HEK293 (cell line): Measurements from ENCODE around the gene NDOR1.
A peak's percentile ranks its signal among the peaks of the same experiment; 100 is the strongest.

Experiments used
- BCL11B ChIP-seq: fragments of 450-650 bp; formaldehyde crosslinking; IDR thresholded peaks from 2 replicates; pipeline ENCODE4 v1.5.1; 2016; ENCODE audit warnings: low read depth, missing biosample characterization, missing genetic modification characterization
- GLI4 ChIP-seq: fragments of 450-650 bp; formaldehyde crosslinking; IDR thresholded peaks from 2 replicates; pipeline ENCODE4 v1.5.1; 2016; ENCODE audit warnings: missing biosample characterization, missing genetic modification characterization
- GLIS2 ChIP-seq: fragments of 450-650 bp; formaldehyde crosslinking; IDR thresholded peaks from 2 replicates; pipeline ENCODE4 v1.5.1; 2016; ENCODE audit warnings: missing biosample characterization, missing genetic modification characterization
- HOXD13 ChIP-seq: sonication (generic); formaldehyde crosslinking; IDR thresholded peaks from 2 replicates; pipeline ENCODE4 v1.8.0; 2022; ENCODE audit warnings: missing genetic modification reagents, borderline replicate concordance
- KLF1 ChIP-seq: fragments of 450-650 bp; formaldehyde crosslinking; IDR thresholded peaks from 2 replicates; pipeline ENCODE4 v1.5.1; 2016; ENCODE audit warnings: missing biosample characterization, missing genetic modification characterization
- KLF9 ChIP-seq: fragments of 450-650 bp; formaldehyde crosslinking; IDR thresholded peaks from 2 replicates; pipeline ENCODE4 v1.5.1; 2016; ENCODE audit warnings: missing biosample characterization, missing genetic modification characterization, low read depth
- OVOL3 ChIP-seq: fragments of 450-650 bp; formaldehyde crosslinking; IDR thresholded peaks from 2 replicates; pipeline ENCODE4 v1.5.1; 2016; ENCODE audit warnings: missing biosample characterization, missing genetic modification characterization
- PATZ1 ChIP-seq: fragments of 450-650 bp; formaldehyde crosslinking; IDR thresholded peaks from 2 replicates; pipeline ENCODE4 v1.5.1; 2016; ENCODE audit warnings: missing biosample characterization, missing genetic modification characterization
- PRDM4 ChIP-seq: fragments of 450-650 bp; formaldehyde crosslinking; IDR thresholded peaks from 2 replicates; pipeline ENCODE4 v1.5.1; 2017; ENCODE audit warnings: missing biosample characterization, missing genetic modification characterization
- SP7 ChIP-seq: fragments of 450-650 bp; formaldehyde crosslinking; IDR thresholded peaks from 2 replicates; pipeline ENCODE4 v1.5.1; 2016; ENCODE audit warnings: missing biosample characterization, missing genetic modification characterization
- ZBTB6 ChIP-seq: fragments of 450-650 bp; formaldehyde crosslinking; IDR thresholded peaks from 2 replicates; pipeline ENCODE4 v1.5.1; 2017; ENCODE audit warnings: missing biosample characterization, missing genetic modification characterization
- ZBTB8A ChIP-seq: fragments of 450-650 bp; formaldehyde crosslinking; IDR thresholded peaks from 2 replicates; pipeline ENCODE4 v1.5.1; 2016; ENCODE audit warnings: missing biosample characterization, missing genetic modification characterization
- ZEB2 ChIP-seq: fragments of 450-650 bp; formaldehyde crosslinking; IDR thresholded peaks from 2 replicates; pipeline ENCODE4 v1.5.1; 2016; ENCODE audit warnings: missing biosample characterization, missing genetic modification characterization
- ZIC2 ChIP-seq: fragments of 450-650 bp; formaldehyde crosslinking; IDR thresholded peaks from 2 replicates; pipeline ENCODE4 v1.5.1; 2016; ENCODE audit warnings: missing biosample characterization, missing genetic modification characterization
- ZNF121 ChIP-seq: fragments of 450-650 bp; formaldehyde crosslinking; IDR thresholded peaks from 2 replicates; pipeline ENCODE4 v1.5.1; 2016; ENCODE audit warnings: missing biosample characterization, missing genetic modification characterization
- ZNF169 ChIP-seq: fragments of 450-650 bp; formaldehyde crosslinking; IDR thresholded peaks from 2 replicates; pipeline ENCODE4 v1.5.1; 2016; ENCODE audit warnings: missing biosample characterization, missing genetic modification characterization
- ZNF19 ChIP-seq: fragments of 450-650 bp; formaldehyde crosslinking; IDR thresholded peaks from 2 replicates; pipeline ENCODE4; 2016; ENCODE audit warnings: missing biosample characterization, missing genetic modification characterization, low read depth
- ZNF394 ChIP-seq: fragments of 450-650 bp; formaldehyde crosslinking; IDR thresholded peaks from 2 replicates; pipeline ENCODE4 v1.5.1; 2016; ENCODE audit warnings: missing biosample characterization, missing genetic modification characterization, mild to moderate bottlenecking, moderate library complexity, borderline replicate concordance
- ZNF529 ChIP-seq: fragments of 450-650 bp; formaldehyde crosslinking; IDR thresholded peaks from 2 replicates; pipeline ENCODE4 v1.5.1; 2017; ENCODE audit warnings: missing genetic modification characterization, missing biosample characterization; ENCODE audit not compliant: insufficient replicate concordance
- ZNF548 ChIP-seq: fragments of 450-650 bp; formaldehyde crosslinking; IDR thresholded peaks from 2 replicates; pipeline ENCODE4 v1.5.1; 2016; ENCODE audit warnings: missing biosample characterization, missing genetic modification characterization
- ZSCAN18 ChIP-seq: fragments of 450-650 bp; formaldehyde crosslinking; IDR thresholded peaks from 2 replicates; pipeline ENCODE4 v1.5.1; 2016; ENCODE audit warnings: missing biosample characterization, missing genetic modification characterization
- ZSCAN4 ChIP-seq: fragments of 450-650 bp; formaldehyde crosslinking; IDR thresholded peaks from 2 replicates; pipeline ENCODE4 v1.5.1; 2017; ENCODE audit warnings: missing biosample characterization, missing genetic modification characterization
- TF ChIP-seq, protein P1 (sequence below): fragments of 450-650 bp; formaldehyde crosslinking; IDR thresholded peaks from 2 replicates; pipeline ENCODE4 v1.5.1; 2016; ENCODE audit warnings: missing biosample characterization, missing genetic modification characterization
- TF ChIP-seq, protein P2 (sequence below): sonication (generic); formaldehyde crosslinking; IDR thresholded peaks from 2 replicates; pipeline ENCODE4 v1.8.1; 2022; ENCODE audit warnings: mild to moderate bottlenecking, moderate library complexity, missing genetic modification reagents
- TF ChIP-seq, protein P3 (sequence below): fragments of 450-650 bp; formaldehyde crosslinking; IDR thresholded peaks from 2 replicates; pipeline ENCODE4 v1.5.1; 2017; ENCODE audit warnings: missing biosample characterization, missing genetic modification characterization

Gene NDOR1

DNA sequence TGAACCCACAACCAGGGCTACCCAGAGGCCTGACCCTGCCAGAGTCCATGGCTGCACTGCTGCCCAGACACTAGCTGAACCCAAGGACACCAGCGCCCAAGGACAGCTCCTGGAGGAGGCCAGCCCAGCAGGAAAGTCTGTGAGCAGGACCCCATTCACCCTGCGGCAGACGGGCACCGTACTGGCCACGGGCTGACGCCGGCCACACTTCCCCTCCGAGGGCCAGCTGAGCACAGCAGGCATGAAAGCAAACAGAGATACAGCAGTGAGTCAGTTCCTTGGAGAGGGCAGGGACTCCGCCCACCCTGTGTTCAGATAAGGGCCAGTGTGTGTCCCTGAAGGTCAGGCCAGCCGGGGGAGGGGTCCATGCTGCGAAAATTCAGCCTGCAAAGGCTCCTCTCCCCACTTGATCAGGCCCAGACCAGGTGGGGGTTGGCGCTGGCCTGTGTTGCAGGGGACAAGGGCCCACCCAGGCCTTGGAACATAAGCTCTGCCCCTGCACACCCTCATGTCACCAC is 13.3 kb downstream of the NDOR1 start (continued):
- TF ChIP-seq ZSCAN4 (tag by site-specific recombination), result no peak
- TF ChIP-seq GLIS2 (tag by site-specific recombination), result peak; percentile 56
- no peak for TF ChIP-seq ZNF121 (tag by site-specific recombination)
- TF ChIP-seq ZIC2 (tag by site-specific recombination), result peak; percentile 98
- no peak for TF ChIP-seq OVOL3 (tag by site-specific recombination)
- TF ChIP-seq ZBTB6, result no peak
- TF ChIP-seq ZNF19 (tag by site-specific recombination), result no peak
- no peak for TF ChIP-seq ZNF529
- TF ChIP-seq KLF1 (tag by site-specific recombination), result peak; percentile 93
- TF ChIP-seq, protein P1, sequence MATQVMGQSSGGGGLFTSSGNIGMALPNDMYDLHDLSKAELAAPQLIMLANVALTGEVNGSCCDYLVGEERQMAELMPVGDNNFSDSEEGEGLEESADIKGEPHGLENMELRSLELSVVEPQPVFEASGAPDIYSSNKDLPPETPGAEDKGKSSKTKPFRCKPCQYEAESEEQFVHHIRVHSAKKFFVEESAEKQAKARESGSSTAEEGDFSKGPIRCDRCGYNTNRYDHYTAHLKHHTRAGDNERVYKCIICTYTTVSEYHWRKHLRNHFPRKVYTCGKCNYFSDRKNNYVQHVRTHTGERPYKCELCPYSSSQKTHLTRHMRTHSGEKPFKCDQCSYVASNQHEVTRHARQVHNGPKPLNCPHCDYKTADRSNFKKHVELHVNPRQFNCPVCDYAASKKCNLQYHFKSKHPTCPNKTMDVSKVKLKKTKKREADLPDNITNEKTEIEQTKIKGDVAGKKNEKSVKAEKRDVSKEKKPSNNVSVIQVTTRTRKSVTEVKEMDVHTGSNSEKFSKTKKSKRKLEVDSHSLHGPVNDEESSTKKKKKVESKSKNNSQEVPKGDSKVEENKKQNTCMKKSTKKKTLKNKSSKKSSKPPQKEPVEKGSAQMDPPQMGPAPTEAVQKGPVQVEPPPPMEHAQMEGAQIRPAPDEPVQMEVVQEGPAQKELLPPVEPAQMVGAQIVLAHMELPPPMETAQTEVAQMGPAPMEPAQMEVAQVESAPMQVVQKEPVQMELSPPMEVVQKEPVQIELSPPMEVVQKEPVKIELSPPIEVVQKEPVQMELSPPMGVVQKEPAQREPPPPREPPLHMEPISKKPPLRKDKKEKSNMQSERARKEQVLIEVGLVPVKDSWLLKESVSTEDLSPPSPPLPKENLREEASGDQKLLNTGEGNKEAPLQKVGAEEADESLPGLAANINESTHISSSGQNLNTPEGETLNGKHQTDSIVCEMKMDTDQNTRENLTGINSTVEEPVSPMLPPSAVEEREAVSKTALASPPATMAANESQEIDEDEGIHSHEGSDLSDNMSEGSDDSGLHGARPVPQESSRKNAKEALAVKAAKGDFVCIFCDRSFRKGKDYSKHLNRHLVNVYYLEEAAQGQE (tag by site-specific recombination), result no peak
- TF ChIP-seq ZNF169 (tag by site-specific recombination), result no peak
- TF ChIP-seq ZNF394 (tag by site-specific recombination), result no peak
- TF ChIP-seq, protein P2, sequence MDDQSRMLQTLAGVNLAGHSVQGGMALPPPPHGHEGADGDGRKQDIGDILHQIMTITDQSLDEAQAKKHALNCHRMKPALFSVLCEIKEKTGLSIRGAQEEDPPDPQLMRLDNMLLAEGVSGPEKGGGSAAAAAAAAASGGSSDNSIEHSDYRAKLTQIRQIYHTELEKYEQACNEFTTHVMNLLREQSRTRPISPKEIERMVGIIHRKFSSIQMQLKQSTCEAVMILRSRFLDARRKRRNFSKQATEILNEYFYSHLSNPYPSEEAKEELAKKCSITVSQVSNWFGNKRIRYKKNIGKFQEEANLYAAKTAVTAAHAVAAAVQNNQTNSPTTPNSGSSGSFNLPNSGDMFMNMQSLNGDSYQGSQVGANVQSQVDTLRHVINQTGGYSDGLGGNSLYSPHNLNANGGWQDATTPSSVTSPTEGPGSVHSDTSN, result no peak
- peak; percentile 80; the same call in 1 of the 2 replicates for TF ChIP-seq GLI4 (tag by site-specific recombination)
- TF ChIP-seq KLF9 (tag by site-specific recombination), result peak; percentile 54
- peak; percentile 46; the same call in 1 of the 2 replicates for TF ChIP-seq ZEB2 (tag by site-specific recombination)
- TF ChIP-seq ZNF548 (tag by site-specific recombination), result no peak
- TF ChIP-seq, protein P3, sequence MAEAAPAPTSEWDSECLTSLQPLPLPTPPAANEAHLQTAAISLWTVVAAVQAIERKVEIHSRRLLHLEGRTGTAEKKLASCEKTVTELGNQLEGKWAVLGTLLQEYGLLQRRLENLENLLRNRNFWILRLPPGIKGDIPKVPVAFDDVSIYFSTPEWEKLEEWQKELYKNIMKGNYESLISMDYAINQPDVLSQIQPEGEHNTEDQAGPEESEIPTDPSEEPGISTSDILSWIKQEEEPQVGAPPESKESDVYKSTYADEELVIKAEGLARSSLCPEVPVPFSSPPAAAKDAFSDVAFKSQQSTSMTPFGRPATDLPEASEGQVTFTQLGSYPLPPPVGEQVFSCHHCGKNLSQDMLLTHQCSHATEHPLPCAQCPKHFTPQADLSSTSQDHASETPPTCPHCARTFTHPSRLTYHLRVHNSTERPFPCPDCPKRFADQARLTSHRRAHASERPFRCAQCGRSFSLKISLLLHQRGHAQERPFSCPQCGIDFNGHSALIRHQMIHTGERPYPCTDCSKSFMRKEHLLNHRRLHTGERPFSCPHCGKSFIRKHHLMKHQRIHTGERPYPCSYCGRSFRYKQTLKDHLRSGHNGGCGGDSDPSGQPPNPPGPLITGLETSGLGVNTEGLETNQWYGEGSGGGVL (tag by site-specific recombination), result no peak
- TF ChIP-seq ZSCAN18 (tag by site-specific recombination), result no peak
- TF ChIP-seq PATZ1 (tag by site-specific recombination), result peak; percentile 53; the same call in 1 of the 2 replicates
- TF ChIP-seq HOXD13, result no peak
- TF ChIP-seq PRDM4 (tag by site-specific recombination), result no peak
- TF ChIP-seq ZBTB8A (tag by site-specific recombination), result no peak
- TF ChIP-seq SP7 (tag by site-specific recombination), result 0 out of 2 replicates have a peak, but pooled peaks have one; percentile 28
- no peak; the same call in 1 of the 2 replicates for TF ChIP-seq BCL11B (tag by site-specific recombination)
